Osteocyte (in vitro differentiated cells): ENCODE data around the gene TCF7L1. TPM values are rescaled to one million over a fixed set of nuclear protein-coding genes. Genes with fewer than 3 reads are reported as not detected.

Experiments
- DNase-seq: peaks from one replicate; pipeline ENCODE4 v3.0.0; 2021; ENCODE audit warnings: mixed read lengths; ENCODE audit not compliant: unreplicated experiment; ENCODE audit errors: extremely low spot score
- H3K27ac Mint-ChIP-seq: one replicate; pipeline ENCODE4 v1.8.0; 2021; ENCODE audit warnings: mild to moderate bottlenecking, mixed read lengths; ENCODE audit not compliant: unreplicated experiment
- H3K27me3 Mint-ChIP-seq: one replicate; pipeline ENCODE4 v1.8.0; 2021; ENCODE audit warnings: mixed read lengths; ENCODE audit not compliant: unreplicated experiment
- H3K36me3 Mint-ChIP-seq: one replicate; pipeline ENCODE4 v1.8.0; 2021; ENCODE audit warnings: mixed read lengths; ENCODE audit not compliant: unreplicated experiment
- H3K4me1 Mint-ChIP-seq: one replicate; pipeline ENCODE4 v1.8.0; 2021; ENCODE audit warnings: mixed read lengths; ENCODE audit not compliant: unreplicated experiment
- H3K4me3 Mint-ChIP-seq: one replicate; pipeline ENCODE4 v1.8.0; 2021; ENCODE audit warnings: mild to moderate bottlenecking, moderate library complexity, mixed read lengths; ENCODE audit not compliant: unreplicated experiment
- H3K9me3 Mint-ChIP-seq: one replicate; pipeline ENCODE4 v1.8.0; 2021; ENCODE audit warnings: mixed read lengths; ENCODE audit not compliant: unreplicated experiment
- total RNA-seq: library from RNA; stranded (reverse); gene quantifications from 2 replicates; pipeline ENCODE4 v1.2.1, GENCODE V29; 2021
- TF ChIP-seq, protein P1 (sequence below): fragments of 200-600 bp; sonication (generic); IDR thresholded peaks from 2 replicates; pipeline ENCODE4 v1.5.0; 2021; ENCODE audit warnings: antibody characterized with exemption, mild to moderate bottlenecking, moderate library complexity

The TCF7L1 gene
- total RNA-seq, 1 donor from 2014 or later = 31.8 TPM

GRCh38 chr2:85243101-85244072, 110.2 kb downstream of the TCF7L1 start:
- no peak overlapping the region for H3K27ac Mint-ChIP-seq
- no peaks in the 10 kb centered on the region for H3K36me3 Mint-ChIP-seq
- H3K27me3 Mint-ChIP-seq = no peaks in the 10 kb centered on the region
- no peak for DNase-seq
- H3K9me3 Mint-ChIP-seq = no peaks in the 10 kb centered on the region
- no peak overlapping the region for H3K4me3 Mint-ChIP-seq
- TF ChIP-seq, protein P1, sequence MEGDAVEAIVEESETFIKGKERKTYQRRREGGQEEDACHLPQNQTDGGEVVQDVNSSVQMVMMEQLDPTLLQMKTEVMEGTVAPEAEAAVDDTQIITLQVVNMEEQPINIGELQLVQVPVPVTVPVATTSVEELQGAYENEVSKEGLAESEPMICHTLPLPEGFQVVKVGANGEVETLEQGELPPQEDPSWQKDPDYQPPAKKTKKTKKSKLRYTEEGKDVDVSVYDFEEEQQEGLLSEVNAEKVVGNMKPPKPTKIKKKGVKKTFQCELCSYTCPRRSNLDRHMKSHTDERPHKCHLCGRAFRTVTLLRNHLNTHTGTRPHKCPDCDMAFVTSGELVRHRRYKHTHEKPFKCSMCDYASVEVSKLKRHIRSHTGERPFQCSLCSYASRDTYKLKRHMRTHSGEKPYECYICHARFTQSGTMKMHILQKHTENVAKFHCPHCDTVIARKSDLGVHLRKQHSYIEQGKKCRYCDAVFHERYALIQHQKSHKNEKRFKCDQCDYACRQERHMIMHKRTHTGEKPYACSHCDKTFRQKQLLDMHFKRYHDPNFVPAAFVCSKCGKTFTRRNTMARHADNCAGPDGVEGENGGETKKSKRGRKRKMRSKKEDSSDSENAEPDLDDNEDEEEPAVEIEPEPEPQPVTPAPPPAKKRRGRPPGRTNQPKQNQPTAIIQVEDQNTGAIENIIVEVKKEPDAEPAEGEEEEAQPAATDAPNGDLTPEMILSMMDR = peak; percentile 49
- peaks cover 75% of the 10 kb centered on the region for H3K4me1 Mint-ChIP-seq

DNA sequence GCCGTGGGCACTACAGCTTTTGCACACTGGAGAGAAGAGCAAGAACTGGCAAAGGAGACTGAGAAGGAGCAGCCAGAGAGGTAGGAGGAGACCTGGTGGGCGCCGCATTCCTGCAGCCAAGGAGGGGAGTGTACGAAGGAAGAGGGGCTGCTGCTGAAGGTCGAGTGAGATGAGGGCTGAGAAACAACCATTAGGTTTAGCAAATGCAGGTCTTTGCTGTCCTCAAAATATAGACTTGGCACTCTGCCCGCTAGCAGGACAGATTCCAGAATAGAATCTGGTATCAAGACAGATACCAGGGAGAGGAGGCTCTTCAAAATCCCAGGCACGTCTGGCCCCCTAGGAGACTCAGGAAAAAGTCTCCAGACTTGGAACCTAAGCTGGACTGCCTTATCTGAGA, 111.6 kb downstream of the TCF7L1 start:
- no peak for DNase-seq
- no peaks in the 10 kb centered on the region for H3K27me3 Mint-ChIP-seq
- H3K9me3 Mint-ChIP-seq = no peaks in the 10 kb centered on the region
- H3K27ac Mint-ChIP-seq = no peak overlapping the region
- peaks cover 87% of the 10 kb centered on the region for H3K4me1 Mint-ChIP-seq
- no peak overlapping the region for H3K4me3 Mint-ChIP-seq
- TF ChIP-seq, protein P1 = no peak
- no peaks in the 10 kb centered on the region for H3K36me3 Mint-ChIP-seq

DNA sequence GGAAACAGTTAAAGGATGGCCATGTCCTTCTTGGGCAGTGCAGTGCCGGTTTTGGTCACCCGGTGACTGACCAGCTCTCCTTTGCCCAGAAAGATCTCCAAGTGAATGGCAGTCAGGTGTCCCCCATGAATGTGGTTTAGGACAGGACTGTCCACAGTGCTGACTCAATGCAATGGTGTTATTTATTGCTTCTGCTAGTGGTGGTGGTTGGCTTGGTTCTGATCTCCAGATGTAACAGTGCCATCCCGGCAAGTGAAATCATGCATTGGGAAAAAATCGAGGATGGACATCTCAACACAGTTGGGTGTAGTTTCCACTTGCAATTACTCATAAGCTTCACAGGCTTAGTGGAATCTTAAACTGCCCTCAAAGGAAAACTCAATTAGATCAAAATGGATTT, 112.7 kb downstream of the TCF7L1 start:
- Mint-ChIP-seq H3K4me1 (peaks cover 80% of the 10 kb centered on the region), H3K36me3 (no peaks in the 10 kb centered on the region), H3K9me3 (no peaks in the 10 kb centered on the region), H3K27me3 (no peaks in the 10 kb centered on the region), H3K27ac (no peak overlapping the region), H3K4me3 (no peak overlapping the region)
- TF ChIP-seq, protein P1 = no peak
- no peak for DNase-seq

GRCh38 chr2:85246348-85246747, 113.2 kb downstream of the TCF7L1 start:
- TF ChIP-seq, protein P1 = no peak
- no peaks in the 10 kb centered on the region for H3K36me3 Mint-ChIP-seq
- no peaks in the 10 kb centered on the region for H3K9me3 Mint-ChIP-seq
- DNase-seq = no peak
- H3K27ac Mint-ChIP-seq = peak overlapping the region; percentile 50
- no peaks in the 10 kb centered on the region for H3K27me3 Mint-ChIP-seq
- H3K4me1 Mint-ChIP-seq = peaks cover 76% of the 10 kb centered on the region
- no peak overlapping the region for H3K4me3 Mint-ChIP-seq

GRCh38 chr2:85247610-85248009, 114.4 kb downstream of the TCF7L1 start:
- Mint-ChIP-seq H3K9me3 (no peaks in the 10 kb centered on the region), H3K27ac (no peak overlapping the region), H3K4me3 (no peak overlapping the region), H3K36me3 (no peaks in the 10 kb centered on the region), H3K4me1 (peaks cover 63% of the 10 kb centered on the region), H3K27me3 (no peaks in the 10 kb centered on the region)
- no peak for DNase-seq
- TF ChIP-seq, protein P1 = no peak
